GM19238 (cell line): Measurements from ENCODE around the gene PPP1R2.

Experiments
- DNase-seq: peaks from one replicate; pipeline ENCODE4 v3.0.0; 2011; ENCODE audit warnings: low spot score; ENCODE audit not compliant: insufficient read length

PPP1R2 gene

GRCh38 chr3:195566797-195567196 is 23.7 kb upstream of the PPP1R2 start:
- no peak for DNase-seq

GRCh38 chr3:195565716-195566115 is 22.6 kb upstream of the PPP1R2 start:
- DNase-seq, result no peak

GRCh38 chr3:195563317-195563716 is 20.2 kb upstream of the PPP1R2 start:
- DNase-seq, result no peak

- DNase-seq, result no peak
These were observed 16.7 kb upstream of the PPP1R2 start for GRCh38 chr3:195559723-195560409.

GRCh38 chr3:195558602-195559001 is 15.5 kb upstream of the PPP1R2 start:
- no peak for DNase-seq

GRCh38 chr3:195557322-195557721 is 14.2 kb upstream of the PPP1R2 start:
- DNase-seq, result no peak

- DNase-seq, result no peak
These were observed 13.3 kb upstream of the PPP1R2 start for GRCh38 chr3:195556390-195556789.

- DNase-seq, result no peak
These were observed 12.0 kb upstream of the PPP1R2 start for GRCh38 chr3:195555110-195555509.

GRCh38 chr3:195554458-195554857 is 11.3 kb upstream of the PPP1R2 start:
- DNase-seq, result no peak

- DNase-seq, result no peak
These were observed 10.1 kb upstream of the PPP1R2 start for GRCh38 chr3:195553268-195553667.

GRCh38 chr3:195551381-195551978 is 8.4 kb upstream of the PPP1R2 start:
- DNase-seq, result no peak

GRCh38 chr3:195550723-195551122 is 7.6 kb upstream of the PPP1R2 start:
- no peak for DNase-seq

GRCh38 chr3:195549931-195550519 is 6.9 kb upstream of the PPP1R2 start:
- no peak for DNase-seq

- DNase-seq, result no peak
These were observed 5.9 kb upstream of the PPP1R2 start for GRCh38 chr3:195548987-195549386.

- no peak for DNase-seq
These were observed 5.4 kb upstream of the PPP1R2 start for GRCh38 chr3:195548501-195548900.

GRCh38 chr3:195548006-195548405 is 4.9 kb upstream of the PPP1R2 start:
- no peak for DNase-seq

- no peak for DNase-seq
These were observed 3.0 kb upstream of the PPP1R2 start for GRCh38 chr3:195546130-195546560.

GRCh38 chr3:195544634-195545033 is 1.5 kb upstream of the PPP1R2 start:
- no peak for DNase-seq

- no peak for DNase-seq
These were observed 1.1 kb upstream of the PPP1R2 start for GRCh38 chr3:195544230-195544536.

GRCh38 chr3:195543500-195544229 is 540 bp upstream of the PPP1R2 start:
- DNase-seq, result no peak

- DNase-seq, result no peak
These were observed 818 bp downstream of the PPP1R2 start for GRCh38 chr3:195542316-195542697.

- DNase-seq, result no peak
These were observed 2.6 kb downstream of the PPP1R2 start for GRCh38 chr3:195540511-195540910.
